Stimulated activated CD4-positive, alpha-beta T cell treated with anti-CD3 and anti-CD28 coated beads, Interleukin-15, amount 100 ng/mL, for 24 hours (primary cell): Measurements from ENCODE around the gene AUTS2.

Source experiments
- DNase-seq: peaks from one replicate; pipeline ENCODE4 v3.0.0-alpha.2; 2020

AUTS2 gene

DNA sequence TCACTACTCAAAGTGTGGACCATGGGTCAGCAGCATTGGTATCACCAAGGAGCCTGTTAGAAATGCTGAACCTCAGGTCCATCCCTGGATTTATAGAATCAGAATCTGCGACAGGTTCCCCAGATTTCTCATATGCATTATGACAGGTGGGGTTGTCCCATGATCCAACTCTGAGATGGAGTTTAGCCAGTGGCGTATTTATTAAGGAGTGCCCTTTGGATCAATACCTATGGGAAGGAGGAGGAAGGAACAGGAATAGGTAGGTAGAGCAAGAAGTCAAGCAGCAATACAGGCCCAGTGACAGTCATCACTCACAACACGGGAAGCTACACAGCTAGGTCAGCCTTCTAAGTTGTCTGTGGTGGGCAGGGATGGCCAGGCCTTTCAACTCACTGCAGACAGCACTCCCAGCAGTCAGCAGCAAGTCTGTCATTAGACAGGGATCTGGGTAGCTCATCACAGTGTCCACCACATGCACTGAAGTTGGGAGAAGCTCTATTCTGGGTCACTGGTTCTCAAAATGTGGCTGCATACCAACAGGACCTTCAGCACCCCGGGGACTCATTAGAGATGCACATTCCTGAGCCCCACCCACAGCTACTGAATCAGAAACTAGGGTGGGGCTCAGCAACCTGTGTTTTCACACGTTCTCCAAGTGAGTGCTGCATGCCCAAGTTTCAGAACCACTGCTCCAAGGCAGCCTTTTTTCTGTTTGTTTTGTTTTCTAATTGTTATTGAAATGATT lies 1001.3 kb downstream of the AUTS2 start:
- DNase-seq, result no peak

DNA sequence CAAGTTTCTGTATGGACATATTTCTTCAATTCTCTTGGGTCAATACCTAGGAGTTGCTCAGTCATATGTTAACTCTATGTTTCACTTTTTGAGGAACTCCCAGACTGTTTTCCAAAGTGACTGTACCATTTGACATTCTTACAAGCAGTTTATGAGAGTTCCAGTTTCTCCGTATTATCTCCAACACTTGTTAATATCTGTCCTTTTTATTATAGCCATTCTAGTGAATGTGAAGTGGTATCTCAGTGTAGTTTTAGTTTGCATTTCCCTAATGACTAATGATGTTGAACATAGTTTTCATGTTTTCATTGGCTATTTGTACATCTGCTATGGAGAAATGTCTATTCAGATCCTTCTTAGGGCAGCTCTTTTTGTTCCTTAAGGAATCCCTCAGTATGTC lies 1002.7 kb downstream of the AUTS2 start:
- no peak for DNase-seq

DNA sequence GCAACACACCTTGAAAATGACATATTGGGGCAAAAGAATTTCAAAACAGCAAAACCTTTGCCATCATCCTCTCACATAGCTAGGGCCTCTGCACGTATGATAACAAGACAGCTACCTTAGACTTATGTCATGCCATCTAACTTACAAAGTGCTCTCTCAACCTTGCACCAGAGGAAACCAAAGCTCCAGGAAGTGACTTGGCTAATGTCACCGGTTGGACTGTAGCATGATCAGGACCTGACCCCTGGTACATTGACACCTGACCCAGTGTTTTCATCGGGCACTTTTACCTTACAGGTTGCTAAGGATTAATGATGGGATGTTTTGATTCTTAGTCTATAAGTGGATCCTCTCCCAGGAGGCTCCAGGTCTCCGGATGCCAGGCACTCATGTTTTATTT lies 1003.8 kb downstream of the AUTS2 start:
- no peak for DNase-seq

DNA sequence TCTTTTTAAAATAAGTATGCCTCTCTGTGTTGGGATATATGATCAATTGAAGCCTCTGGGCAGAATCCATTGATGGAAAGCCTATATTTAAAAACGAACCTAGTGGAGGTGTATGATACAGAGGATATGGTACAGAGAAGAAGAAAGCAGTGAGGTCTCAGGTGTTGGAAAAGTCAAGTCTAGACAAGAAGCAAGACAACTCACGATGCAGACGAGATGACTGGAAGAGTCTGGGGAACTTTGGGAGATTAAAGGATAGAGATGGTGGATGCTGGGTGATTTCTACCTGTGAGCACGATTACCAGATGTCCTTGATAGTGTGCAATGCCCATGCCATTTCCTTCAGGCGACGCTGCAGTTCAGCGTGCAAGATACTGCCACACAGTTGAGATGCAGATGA lies 1009.0 kb downstream of the AUTS2 start:
- no peak for DNase-seq

DNA sequence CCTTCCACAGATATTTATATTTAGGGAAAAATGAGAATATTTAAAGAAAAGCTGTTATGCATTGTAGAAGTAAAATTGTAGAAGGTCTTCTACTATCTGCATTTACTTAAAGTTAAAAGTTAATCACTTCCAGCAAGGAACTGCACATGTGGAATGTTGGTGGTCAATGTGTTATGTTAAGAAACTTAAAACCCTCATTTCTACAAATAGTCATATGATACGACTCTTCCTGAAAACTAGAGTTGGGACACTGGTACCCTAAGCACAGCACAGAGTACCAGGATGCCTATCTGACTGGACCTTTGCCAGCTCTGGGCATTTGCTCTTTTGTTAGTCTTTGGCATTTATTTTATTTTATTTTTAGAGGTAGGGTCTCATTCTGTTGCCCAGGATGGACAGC lies 1009.5 kb downstream of the AUTS2 start:
- no peak for DNase-seq

DNA sequence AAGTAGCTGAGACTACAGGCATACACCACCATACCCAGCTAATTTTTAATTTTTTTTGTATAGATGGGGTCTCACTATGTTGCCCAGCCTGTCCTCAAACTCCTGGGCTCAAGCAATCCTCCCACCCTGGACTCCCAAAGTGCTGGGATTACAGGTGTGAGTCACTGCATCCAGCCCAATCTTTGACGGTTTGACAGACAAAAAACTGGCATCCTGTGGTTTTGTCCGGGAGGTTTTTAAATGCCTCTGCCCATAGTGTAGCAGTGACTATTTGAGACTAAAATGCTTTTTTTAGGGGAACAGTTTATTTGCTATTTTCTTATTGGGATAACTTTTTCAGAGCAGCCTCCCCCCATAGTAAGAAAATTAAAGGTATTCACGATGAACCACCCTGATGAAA lies 1010.0 kb downstream of the AUTS2 start:
- DNase-seq, result no peak

DNA sequence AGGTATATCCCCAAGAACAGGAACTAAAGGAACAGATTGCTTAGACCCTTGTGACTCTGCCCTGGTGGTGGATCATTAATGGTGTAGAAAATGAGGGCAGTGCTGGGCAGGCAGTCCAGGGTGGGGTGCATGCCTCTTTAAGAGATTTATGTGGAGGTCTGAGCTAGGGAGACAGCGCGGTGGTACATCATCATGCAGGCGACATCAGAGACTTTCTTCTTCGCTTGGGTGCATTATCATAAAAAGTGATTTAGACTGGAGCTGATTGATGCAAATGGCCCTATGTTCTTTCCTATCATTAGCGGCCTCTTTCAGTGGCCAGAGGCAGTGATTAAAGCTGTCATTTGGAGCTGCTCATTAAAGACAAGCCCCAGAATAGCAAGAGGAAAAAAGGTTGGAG lies 1014.5 kb downstream of the AUTS2 start:
- DNase-seq, result no peak

DNA sequence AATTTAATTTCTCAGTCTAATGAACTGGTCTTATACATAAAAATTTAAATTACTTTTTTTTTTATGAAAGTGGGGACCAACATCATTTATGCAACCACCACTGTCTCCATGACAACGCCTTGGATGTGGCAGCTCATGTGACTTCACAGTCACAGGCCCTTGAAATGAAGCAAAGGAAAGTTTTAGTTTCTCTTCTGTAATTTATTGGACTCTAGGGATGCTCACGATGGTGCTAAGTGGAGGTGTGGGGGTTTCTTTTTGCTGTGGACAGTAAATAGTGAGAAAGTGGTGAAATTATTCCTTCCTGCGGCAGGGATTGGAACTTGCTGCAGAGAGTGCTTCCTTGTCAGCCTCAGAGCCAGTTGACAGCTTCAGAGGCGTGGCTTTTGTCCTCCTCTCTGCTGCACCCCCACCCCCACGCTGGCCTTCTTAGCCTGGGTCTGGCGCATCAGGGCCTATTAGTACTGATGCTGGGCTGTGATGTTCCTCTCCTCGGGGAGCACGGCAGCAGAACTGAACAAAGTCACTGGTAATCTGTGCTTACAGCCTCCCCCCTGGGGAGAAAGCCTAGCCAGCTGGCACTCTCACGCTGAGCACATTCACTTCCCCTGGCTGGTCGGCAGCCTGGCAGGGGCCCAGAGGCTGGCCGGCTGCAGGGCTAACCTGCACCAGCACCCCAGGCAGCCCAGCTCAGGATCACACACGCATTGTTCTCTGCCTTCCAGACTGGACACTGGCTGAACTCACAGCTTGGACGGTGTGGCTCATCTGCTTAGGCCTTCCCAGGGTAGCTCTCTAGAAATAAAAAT lies 1016.2 kb downstream of the AUTS2 start:
- DNase-seq, result no peak

DNA sequence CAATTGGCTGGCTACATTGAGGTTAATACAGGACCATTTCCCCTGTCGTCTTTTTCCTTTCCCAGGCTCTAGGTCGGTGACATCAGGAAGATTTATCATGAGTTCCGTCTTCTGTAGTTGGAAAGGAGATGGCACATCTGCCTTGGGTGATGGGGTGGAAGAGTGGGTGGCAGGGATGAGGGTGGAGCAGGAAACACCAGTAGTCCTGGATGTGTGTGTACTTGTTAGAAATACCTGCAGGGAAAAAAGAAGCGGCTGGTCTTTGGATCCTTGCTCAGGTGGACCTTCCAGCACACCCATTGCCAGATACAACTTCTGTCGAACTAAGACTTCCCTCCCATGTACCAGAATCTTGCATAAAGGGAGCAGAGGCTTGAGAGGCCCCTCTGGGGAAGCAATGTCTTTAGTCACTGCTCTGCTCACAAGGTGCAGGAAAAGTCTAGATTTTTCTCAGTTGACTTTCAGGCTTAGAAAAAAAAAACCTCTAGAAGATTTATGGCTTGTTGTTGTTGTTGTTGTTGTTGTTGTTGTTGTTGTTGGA lies 1016.9 kb downstream of the AUTS2 start:
- no peak for DNase-seq

DNA sequence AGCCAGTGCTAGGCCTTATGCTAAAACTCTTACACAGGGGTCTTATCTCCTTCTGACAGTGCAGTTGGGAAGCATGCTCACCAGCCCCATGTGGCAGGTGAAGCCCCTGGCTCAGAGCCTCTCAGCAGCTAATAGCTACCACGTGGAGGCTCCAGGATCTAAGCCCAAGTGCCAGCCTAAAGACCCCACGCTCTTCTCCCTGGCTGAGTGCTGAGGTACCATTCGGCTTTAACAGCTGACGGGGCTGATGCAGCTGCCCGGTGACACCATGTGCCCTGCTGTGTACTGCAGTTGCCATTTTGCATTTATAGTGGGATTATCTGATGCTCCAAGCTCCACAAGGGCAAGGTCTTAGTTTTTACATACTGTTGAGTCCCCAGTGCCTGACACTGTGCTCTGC lies 1017.9 kb downstream of the AUTS2 start:
- no peak for DNase-seq

DNA sequence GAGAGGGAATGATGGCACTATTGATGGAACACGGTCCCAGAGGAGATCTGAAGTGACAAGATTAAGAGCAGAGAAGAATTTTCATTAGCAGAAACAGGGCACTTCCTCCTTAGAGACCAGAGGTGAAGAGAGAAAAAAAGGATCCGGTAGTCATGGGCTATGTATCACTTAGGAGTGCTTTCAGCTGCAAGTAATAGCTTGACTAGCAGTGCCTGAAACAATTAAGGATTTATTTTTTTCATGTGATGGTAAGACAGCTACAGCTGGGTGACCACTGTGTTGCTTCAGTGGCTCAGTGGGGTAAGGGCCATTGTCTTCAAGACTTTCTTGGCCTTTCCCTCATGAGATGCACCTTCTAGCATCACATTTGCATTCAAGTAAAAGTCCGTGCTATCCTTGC lies 1018.5 kb downstream of the AUTS2 start:
- no peak for DNase-seq

DNA sequence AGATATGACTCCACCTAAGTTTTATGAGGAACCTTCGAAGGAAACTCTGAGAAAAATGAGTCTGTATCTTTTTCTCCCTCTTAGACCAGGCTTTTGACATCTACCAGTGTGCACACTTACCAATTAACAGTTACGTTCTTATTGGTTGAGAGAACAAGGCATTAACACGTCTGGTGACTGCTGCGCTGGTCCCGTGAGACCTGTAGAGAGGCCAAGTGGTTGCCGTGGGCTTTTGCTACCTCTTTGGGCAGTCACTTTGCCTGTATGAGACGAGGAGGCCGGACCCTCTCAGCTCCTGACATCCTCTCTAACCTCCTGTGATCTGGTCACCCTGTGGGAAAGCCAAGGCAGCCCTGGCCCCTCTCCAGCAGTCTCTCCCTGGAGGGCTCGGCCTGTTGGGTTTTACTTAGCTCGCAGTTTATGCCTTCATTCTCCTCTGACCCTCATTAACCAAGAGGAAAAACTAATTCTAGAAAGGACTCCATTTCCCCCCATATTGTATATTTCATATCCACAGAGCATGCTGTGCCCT lies 1019.8 kb downstream of the AUTS2 start:
- no peak for DNase-seq

DNA sequence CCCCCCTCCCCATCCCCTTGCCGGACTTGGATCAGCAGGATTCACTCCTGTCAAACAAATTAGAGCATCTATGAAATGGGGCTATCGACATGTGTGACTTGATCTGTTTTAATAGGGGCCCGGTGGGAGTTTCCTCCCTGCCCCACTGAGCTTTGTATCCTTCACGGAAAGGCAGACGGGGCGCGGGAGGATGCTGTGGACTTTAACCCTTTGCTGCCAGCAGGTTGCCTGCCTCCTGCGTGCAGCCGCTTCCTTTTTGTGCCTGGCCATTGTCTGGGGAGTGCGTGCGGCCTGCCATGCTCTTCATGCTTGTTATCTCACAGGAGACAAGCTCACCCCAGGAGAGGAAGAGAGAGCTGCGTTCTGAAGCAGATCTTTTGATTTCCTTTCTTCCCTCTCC lies 1020.9 kb downstream of the AUTS2 start:
- no peak for DNase-seq

DNA sequence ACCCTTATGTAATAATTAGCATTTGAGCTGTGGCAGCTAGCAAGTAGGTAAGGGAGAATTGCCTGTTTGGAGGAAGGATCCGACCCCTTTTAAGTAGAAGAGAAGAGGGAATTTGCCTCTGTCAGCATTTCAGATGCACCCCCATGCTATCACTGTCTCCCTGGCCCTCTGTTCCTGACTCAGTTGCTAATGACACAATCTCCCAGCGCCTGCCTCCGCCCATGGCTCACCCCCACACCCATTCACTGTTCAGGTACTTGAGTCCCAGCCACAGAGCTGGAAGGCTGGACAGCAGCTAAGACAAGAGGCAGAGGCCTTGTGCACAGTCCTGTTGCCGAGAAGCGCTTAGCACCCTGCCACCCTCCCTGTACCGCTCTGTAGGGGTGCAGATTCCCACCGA lies 1021.4 kb downstream of the AUTS2 start:
- DNase-seq, result no peak

DNA sequence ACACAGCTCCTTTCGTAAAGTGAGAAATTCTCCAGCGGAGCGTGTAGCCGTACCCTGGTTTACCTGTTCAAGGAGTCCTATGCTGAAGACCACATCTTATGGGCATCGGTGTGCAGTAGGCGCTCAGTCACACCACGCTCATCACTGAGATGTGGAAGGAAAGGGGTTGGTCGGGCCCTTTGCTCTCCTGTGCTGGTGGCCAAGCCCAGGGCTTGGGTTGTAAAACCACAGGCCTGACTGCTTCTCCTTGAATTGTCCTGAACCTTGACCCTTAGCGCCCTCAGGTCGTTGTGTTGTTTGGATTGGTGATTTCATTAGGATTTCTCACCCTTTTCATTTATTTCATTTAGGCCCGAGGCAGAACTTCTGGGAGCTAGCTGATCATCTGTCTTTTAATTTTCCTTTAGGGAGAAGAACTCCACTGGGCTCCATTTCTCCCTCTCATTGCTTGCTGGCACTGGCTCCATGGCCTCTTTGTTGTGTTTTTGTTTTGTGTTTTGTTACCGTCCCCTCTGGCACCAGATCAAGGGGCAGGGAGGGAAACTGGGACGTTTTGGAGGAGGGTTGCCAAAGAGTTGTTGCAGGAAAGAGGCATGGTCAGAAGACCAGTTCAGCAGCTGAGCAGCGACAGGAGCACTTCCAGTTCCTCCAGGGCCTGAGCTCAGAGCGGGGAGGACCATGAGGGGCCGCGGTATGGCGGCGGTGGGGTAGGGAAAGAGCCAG lies 1022.2 kb downstream of the AUTS2 start:
- no peak for DNase-seq

DNA sequence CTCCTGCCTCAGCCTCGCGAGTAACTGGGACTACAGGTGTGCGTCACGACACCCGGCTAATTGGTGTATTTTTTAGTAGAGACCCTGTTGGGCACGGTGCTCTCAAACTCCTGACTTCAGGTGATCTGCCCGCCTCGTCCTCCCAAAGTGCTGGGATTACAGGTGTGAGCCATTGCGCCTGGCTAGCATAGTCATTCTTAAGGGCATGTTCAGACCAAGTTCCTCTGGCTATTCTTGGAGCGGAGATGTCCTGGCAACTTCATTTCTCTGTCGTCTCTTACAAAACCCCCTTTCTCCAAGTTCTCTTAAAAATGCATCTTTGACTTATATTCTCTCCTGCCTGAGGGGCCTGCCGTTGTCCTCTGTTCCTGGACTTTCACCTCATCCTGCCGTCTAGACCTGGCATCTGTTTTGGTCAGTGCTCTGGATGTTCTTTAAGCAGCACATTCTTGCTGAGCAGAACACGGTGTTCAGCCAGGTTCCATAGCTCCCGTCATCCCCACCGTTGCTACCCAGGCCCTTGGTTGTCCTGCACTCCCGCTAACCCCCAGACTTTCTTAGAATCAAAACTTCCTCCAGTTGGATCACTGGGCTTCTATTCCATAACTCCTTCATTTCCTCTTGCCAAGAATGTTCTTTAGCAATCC lies 1023.8 kb downstream of the AUTS2 start:
- no peak for DNase-seq

DNA sequence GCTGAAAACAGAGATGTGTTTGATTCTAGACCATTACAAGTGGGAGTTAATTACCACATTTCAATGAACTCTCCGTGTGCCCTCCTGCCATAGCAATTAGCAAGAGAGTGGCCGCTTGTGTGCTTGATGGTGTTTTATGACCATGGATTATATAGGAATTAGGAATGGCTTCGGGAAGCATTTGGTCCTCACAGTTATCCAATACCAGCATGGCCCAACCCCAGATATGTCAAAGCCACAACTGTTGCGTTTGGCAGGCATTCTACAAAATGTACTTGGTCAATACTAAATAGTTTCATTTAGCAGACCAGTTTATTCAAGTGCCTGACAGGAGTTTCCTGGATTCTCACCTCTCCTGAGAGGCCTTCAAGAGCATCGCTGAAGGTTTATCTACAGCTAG lies 1024.7 kb downstream of the AUTS2 start:
- DNase-seq, result no peak

DNA sequence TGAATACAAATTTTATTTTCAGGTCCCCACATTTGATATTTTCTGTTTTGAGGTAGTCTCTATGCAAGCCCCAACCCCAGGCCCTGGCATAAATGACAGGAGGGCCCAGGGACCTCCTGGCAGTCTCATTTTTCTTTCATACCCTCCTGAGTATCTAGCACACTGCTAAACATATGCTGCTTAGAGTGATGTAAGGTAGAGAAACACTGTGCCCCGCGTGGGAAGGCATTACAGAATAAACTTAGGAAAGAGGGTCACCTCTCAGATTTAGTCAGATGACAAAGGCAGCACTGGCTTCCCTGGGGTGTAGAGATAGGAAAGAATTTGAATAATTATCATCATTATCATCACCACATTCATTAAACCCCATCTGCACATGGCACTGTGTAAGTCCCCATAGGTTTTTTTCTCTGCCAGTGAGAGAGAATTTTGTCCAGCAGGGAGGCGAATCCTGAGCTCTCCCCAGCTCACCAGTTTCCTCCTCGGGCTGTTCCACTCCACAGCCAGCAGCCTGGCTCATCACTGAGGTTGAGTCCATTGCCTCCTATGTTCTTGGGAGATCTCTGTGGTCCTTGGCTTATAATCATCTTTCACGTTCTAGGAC lies 1026.3 kb downstream of the AUTS2 start:
- no peak for DNase-seq

DNA sequence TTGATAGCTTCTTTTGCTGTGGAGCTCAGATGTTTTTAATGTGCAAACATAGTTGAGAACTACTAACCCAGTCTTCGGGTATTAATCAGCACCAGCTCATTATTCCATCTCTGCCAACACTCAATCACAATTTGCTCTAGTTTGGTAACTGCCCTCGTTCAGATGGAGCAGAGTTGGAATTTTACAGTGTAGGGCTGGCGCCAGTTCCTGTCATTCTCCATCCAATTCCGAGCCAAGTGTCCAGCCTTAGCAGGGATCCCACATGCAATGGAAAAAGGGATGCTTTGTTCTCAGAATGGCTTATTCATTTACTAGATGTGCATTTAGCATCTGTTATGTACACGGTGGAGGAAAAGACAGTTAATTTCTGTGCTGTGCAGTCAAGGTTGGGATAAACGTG lies 1029.2 kb downstream of the AUTS2 start:
- DNase-seq, result no peak

DNA sequence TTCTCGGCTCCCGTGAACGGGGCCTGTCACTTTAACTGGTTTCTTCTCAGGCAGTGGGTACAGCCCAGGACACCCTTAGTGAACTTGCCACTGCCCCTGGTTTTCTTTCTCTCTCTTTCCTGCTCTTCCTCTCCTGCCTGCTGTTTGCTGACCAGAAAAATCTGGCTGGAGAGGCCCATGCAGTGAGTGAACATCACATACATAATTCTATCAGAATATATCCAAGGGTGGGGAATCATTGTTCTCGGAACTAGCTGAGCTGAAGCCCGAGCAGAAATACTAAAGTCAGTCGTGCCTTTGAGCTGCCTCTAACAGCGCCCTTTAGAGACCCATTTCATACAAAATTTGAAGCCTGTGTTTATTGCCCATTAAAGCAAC lies 1032.2 kb downstream of the AUTS2 start:
- no peak for DNase-seq

DNA sequence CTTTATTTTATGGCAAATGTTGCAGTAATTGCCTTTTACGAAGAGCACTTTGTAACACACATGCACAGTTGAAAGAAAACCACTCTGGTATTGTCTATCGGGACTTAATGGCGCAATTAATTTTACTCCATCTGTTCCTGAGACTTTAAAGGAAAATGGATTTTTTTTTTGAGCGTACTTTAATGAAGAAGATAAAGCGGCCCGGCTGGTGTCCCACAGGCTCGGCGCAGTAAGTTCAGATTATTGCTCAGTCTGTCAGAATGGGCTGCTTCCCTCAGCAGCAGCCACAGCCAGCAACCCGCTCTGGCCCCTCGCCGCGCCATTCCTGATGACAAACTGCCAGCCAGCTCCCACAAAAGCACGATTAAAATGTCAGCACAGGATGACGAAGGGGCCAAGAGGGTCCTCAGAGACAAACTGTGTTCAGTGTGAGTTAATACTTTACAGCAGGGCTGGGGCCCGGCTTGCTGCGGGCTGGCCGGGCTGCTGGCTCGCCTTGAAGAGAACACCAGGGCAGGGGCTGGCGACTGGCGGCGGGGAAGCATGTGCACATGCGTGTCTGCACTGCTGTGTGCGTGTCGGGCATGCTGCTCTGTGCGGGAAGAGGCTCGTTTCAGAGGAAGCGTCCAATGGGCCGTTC lies 1032.7 kb downstream of the AUTS2 start:
- no peak for DNase-seq

DNA sequence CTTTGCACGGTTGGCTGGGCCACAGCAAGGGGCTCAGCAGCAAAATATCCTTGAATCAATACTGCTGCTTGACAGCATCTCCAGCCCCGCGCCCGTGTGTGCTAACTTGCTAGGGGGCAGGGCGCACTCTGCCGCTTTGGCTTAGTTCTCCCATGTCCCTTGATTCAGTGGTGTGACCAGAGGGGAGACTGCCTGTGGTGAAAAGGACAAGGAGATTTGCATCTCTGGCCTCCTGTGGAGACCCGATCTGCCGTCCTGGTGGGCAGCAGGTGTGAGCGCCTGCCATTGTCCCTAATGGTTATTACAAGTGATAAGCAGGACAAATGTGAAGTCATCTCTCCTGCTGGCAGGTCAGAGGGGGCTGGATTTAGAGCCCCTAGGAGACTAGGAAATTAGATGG lies 1033.4 kb downstream of the AUTS2 start:
- no peak for DNase-seq
